Measurements from ENCODE around the gene LRRN2.

DNA sequence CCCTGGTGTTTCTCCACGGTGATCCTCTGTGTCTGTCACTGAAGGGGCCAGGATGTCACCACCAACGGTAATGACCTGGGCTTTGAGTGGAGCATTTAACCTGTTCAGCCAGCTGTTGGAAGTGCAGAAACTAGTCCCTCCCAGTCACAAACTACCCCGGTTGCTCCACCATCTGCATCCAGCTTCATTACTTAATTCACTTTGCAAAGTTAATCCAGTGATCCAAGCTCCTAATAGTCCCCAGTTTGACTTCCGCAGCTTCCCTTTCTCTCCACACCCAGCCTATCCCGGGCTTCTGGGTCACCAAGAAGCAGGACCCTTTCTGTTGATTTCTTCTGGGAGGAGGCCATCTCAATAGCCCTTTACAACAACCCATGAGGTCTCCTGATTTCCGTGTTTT, 105.9 kb downstream of the LRRN2 start:
- TF ChIP-seq ZNF274 (IDR thresholded peaks at IDR 0.05; ENCODE audit: low read depth, low read length) (no peak), YY1 (IDR thresholded peaks at IDR 0.05; ENCODE audit: insufficient read depth, insufficient read length) (no peak), SUZ12 (IDR thresholded peaks at IDR 0.05; ENCODE audit: extremely low read depth, insufficient read depth, insufficient read length) (no peak)

Measured in NT2/D1 (cell line).